ENCODE measurements around the gene PGM1. TPM values are rescaled to one million over a fixed set of nuclear protein-coding genes. Genes with fewer than 3 reads are reported as not detected.
A peak's percentile ranks its signal among the peaks of the same experiment; 100 is the strongest.

Gene PGM1
- total and polyA plus RNA-seq, 2 of the 13 experiments (the other 11 are each of a cell fraction or from before 2014, with no cell fraction given), result 51.6 to 105 TPM

- TF ChIP-seq SIN3A (IDR thresholded peaks at IDR 0.05; ENCODE audit: borderline replicate concordance, low read depth, low read length) (no peak), MEIS1 (CRISPR knock-in tag; IDR thresholded peaks at IDR 0.05; ENCODE audit: borderline replicate concordance) (0 out of 2 replicates have a peak, but pooled peaks have one; percentile 27), ZNF652 (CRISPR knock-in tag; IDR thresholded peaks at IDR 0.05; ENCODE audit: borderline replicate concordance, low read depth) (no peak), ERF (CRISPR knock-in tag; IDR thresholded peaks at IDR 0.05) (no peak), ELF1 (CRISPR knock-in tag; IDR thresholded peaks at IDR 0.05) (no peak), STAG1 (CRISPR knock-in tag; IDR thresholded peaks at IDR 0.05) (no peak), MAZ (IDR thresholded peaks at IDR 0.05; ENCODE audit: borderline replicate concordance, low read depth, low read length) (0 out of 2 replicates have a peak, but pooled peaks have one; percentile 29), MAZ (CRISPR knock-in tag; IDR thresholded peaks at IDR 0.05; ENCODE audit: low read depth) (no peak; the same call in 1 of the 2 replicates), ZNF512B (CRISPR knock-in tag; IDR thresholded peaks at IDR 0.05; ENCODE audit: borderline replicate concordance) (no peak), EZH2 (conservative IDR thresholded peaks at IDR 0.05; ENCODE audit: low read depth, low read length) (no peak), ZNF547 (CRISPR knock-in tag; IDR thresholded peaks at IDR 0.05) (no peak), PCBP1 (IDR thresholded peaks at IDR 0.05; ENCODE audit: borderline replicate concordance, low read depth, low read length) (no peak), SAFB2 (CRISPR knock-in tag; IDR thresholded peaks at IDR 0.05; ENCODE audit: borderline replicate concordance, low read depth) (no peak), MAFG (CRISPR knock-in tag; IDR thresholded peaks at IDR 0.05) (no peak), ZNF7 (CRISPR knock-in tag; IDR thresholded peaks at IDR 0.05) (no peak), LBX2 (CRISPR knock-in tag; IDR thresholded peaks at IDR 0.05; ENCODE audit: borderline replicate concordance) (no peak), ZGPAT (CRISPR knock-in tag; IDR thresholded peaks at IDR 0.05) (no peak), ZBTB3 (CRISPR knock-in tag; IDR thresholded peaks at IDR 0.05; ENCODE audit: borderline replicate concordance, low read depth) (no peak), ZNF12 (CRISPR knock-in tag; IDR thresholded peaks at IDR 0.05) (no peak), ZNF570 (CRISPR knock-in tag; IDR thresholded peaks at IDR 0.05; ENCODE audit: borderline replicate concordance) (no peak), CCAR2 (optimal IDR thresholded peaks at IDR 0.05; ENCODE audit: low read depth, low read length) (no peak)
Observed at GRCh38 chr1:63593886-63594605, 835 bp downstream of the PGM1 start (continued).

Data from HepG2 (cell line).